ENCODE measurements around the gene KNL1. TPM values are rescaled to one million over a fixed set of nuclear protein-coding genes. Genes with fewer than 3 reads are reported as not detected.
A peak's percentile ranks its signal among the peaks of the same experiment; 100 is the strongest.
"Not testable (repeated sequence)": the region's sequence is repeated elsewhere in the genome, so short reads cannot be mapped to it uniquely, and the experiment has no call there.

Gene KNL1
- total RNA-seq, 1 experiment from 2014 or later = 25.8 TPM

DNA sequence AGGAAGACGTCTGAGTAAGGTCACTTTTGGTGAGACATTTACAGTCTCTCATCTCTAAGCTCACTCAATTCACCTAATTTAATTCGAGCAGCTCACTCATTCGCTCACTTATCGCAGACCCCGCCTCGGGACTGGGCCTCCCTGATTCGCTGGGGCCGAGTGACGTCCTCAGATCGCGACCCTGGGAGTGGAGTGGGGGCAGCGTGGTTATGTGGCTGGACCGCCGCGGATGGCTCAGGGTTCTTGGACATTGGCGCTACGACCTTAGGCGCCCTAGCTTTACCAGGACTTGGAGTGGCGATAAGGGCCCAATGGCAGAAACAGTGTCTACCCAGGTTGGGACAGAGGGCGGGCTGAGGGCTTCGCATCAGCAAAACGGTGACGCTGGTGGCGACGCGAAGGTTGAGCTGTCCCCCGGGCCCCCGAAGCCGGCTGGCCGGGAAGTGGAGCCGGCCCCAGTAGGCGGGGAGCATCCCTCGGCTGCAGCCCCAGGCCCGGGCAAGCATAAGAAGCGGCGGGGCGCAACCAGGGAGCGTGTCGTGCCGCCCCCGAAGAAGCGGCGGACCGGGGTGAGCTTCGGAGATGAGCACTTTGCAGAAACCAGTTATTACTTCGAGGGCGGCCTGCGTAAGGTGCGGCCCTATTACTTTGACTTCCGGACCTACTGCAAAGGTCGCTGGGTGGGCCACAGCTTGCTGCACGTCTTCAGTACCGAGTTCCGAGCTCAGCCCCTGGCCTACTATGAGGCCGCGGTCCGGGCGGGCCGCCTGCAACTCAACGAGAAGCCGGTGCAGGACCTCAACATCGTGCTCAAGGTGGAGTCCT is 24.7 kb upstream of the KNL1 start, which contains the start of gene RPUSD2:
TSS of gene RPUSD2 (plus strand) at position 171 of the 825 bp plus-strand sequence. CDS start at position 210, 39 bp downstream.
- H3K9me2 ChIP-seq (replicated peaks; ENCODE audit: insufficient read depth, low read length) = no peaks in the 10 kb centered on the region
- H3K4me2 ChIP-seq (ENCODE audit: low read depth, low read length, poor library complexity, severe bottlenecking) = peak within 1 kb of the TSS; percentile 73
- H3K79me2 ChIP-seq (ENCODE audit: low read length) = peaks cover 31% of the 10 kb centered on the region
- peaks cover 35% of the 10 kb centered on the region for H3K4me1 ChIP-seq (ENCODE audit: low read length)
- H3K36me3 ChIP-seq (ENCODE audit: insufficient read depth, low read length) = peaks cover 17% of the 10 kb centered on the region
- H2AFZ ChIP-seq (ENCODE audit: low read length) = peak within 1 kb of the TSS; percentile 79
- H3K27me3 ChIP-seq (ENCODE audit: low read length) = no peaks in the 10 kb centered on the region
- DNase-seq = peak; percentile 98
- H4K20me1 ChIP-seq (ENCODE audit: insufficient read depth, low read depth, low read length) = no peaks in the 10 kb centered on the region; the same call in 1 of the 2 replicates
- no peaks in the 10 kb centered on the region for H3K9me3 ChIP-seq (ENCODE audit: low read length)
- H3K4me3 ChIP-seq (ENCODE audit: low read length) = peak within 1 kb of the TSS; percentile 82
- H3K27ac ChIP-seq (ENCODE audit: low read length) = peak within 1 kb of the TSS; percentile 61
- H3K9ac ChIP-seq (ENCODE audit: low read length) = peak within 1 kb of the TSS; percentile 79

DNA sequence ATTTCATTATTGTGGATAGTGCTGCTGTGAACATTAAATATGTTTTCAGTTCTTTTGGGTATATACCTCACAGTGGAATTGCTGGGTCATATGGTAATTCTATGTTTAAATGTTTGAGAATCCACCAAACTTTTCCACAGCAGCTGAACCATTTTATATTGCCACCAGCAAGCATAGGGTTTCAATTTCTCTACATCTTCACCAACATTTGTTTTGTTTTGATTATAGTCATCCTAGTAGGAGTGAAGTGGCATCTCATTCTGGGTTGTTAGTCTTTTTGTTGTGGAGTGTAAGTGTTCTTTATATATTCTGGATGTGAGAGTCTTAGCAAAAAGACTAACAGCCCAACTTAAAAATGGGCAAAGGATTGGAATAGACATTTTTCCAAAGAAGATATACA is 18.9 kb upstream of the KNL1 start:
- Histone ChIP-seq H3K4me3 (ENCODE audit: low read length) (no peak overlapping the region), H3K9me2 (replicated peaks; ENCODE audit: insufficient read depth, low read length) (no peaks in the 10 kb centered on the region), H3K4me2 (ENCODE audit: low read depth, low read length, poor library complexity, severe bottlenecking) (no peak overlapping the region), H3K4me1 (ENCODE audit: low read length) (peaks cover 7% of the 10 kb centered on the region), H3K9me3 (ENCODE audit: low read length) (no peaks in the 10 kb centered on the region), H3K27me3 (ENCODE audit: low read length) (no peaks in the 10 kb centered on the region), H3K79me2 (ENCODE audit: low read length) (peaks cover 17% of the 10 kb centered on the region), H3K36me3 (ENCODE audit: insufficient read depth, low read length) (peaks cover 24% of the 10 kb centered on the region), H3K27ac (ENCODE audit: low read length) (no peak overlapping the region), H3K9ac (ENCODE audit: low read length) (no peak overlapping the region), H4K20me1 (ENCODE audit: insufficient read depth, low read depth, low read length) (no peaks in the 10 kb centered on the region; the same call in 1 of the 2 replicates), H2AFZ (ENCODE audit: low read length) (no peak overlapping the region)
- no peak for DNase-seq

DNA sequence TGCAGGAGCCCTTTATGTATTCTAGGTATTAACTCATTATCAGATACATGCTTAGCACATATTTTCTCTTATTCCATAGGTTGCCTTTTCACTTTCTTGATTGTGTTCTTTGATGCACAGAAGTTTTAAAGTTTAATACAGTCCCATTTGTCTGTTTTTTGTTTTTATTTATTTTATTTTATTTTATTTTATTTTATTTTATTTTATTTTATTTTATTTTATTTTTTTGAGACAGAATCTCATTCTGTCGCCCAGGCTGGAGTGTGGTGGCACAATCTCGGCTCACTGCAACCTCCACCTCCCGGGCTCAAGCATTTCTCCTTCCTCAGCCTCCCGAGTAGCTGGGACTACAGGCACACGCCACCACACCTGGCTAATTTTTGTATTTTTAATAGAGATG is 17.1 kb upstream of the KNL1 start:
- peaks cover 17% of the 10 kb centered on the region for H3K36me3 ChIP-seq (ENCODE audit: insufficient read depth, low read length)
- DNase-seq; H4K20me1 ChIP-seq (ENCODE audit: insufficient read depth, low read depth, low read length); H3K4me3 ChIP-seq (ENCODE audit: low read length); H3K27ac ChIP-seq (ENCODE audit: low read length); H3K79me2 ChIP-seq (ENCODE audit: low read length); H3K9me3 ChIP-seq (ENCODE audit: low read length); H2AFZ ChIP-seq (ENCODE audit: low read length); H3K4me2 ChIP-seq (ENCODE audit: low read depth, low read length, poor library complexity, severe bottlenecking); H3K9me2 ChIP-seq (replicated peaks; ENCODE audit: insufficient read depth, low read length); H3K4me1 ChIP-seq (ENCODE audit: low read length); H3K27me3 ChIP-seq (ENCODE audit: low read length); H3K9ac ChIP-seq (ENCODE audit: low read length): not testable (repeated sequence)

DNA sequence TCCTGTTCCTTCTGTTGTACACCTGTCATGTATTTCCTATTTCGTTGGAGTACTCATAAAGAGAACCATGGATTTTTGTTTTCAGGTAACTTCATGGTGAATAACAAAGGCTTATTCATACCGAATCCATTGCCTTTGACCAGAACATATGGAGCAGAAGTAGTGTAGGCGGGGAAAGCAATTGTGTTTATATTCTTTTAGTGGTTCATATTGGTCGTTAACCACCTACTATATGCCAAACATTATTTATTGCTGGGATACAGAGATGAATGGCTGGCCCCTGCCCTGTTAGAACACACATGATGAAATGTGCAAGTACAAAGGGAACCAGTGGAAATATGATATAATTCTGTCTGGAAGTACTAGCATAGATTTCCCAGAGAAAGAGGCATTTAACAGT is 15.2 kb upstream of the KNL1 start:
- H3K9me3 ChIP-seq (ENCODE audit: low read length) = no peaks in the 10 kb centered on the region
- no peaks in the 10 kb centered on the region for H4K20me1 ChIP-seq (ENCODE audit: insufficient read depth, low read depth, low read length)
- H3K79me2 ChIP-seq (ENCODE audit: low read length) = no peaks in the 10 kb centered on the region
- H2AFZ ChIP-seq (ENCODE audit: low read length) = no peak overlapping the region
- DNase-seq = no peak
- H3K9me2 ChIP-seq (replicated peaks; ENCODE audit: insufficient read depth, low read length) = no peaks in the 10 kb centered on the region
- no peak overlapping the region for H3K4me3 ChIP-seq (ENCODE audit: low read length)
- H3K36me3 ChIP-seq (ENCODE audit: insufficient read depth, low read length) = peaks cover 12% of the 10 kb centered on the region
- H3K27me3 ChIP-seq (ENCODE audit: low read length) = no peaks in the 10 kb centered on the region
- H3K9ac ChIP-seq (ENCODE audit: low read length) = no peak overlapping the region
- H3K27ac ChIP-seq (ENCODE audit: low read length) = no peak overlapping the region
- no peaks in the 10 kb centered on the region for H3K4me1 ChIP-seq (ENCODE audit: low read length)
- no peak overlapping the region for H3K4me2 ChIP-seq (ENCODE audit: low read depth, low read length, poor library complexity, severe bottlenecking)

DNA sequence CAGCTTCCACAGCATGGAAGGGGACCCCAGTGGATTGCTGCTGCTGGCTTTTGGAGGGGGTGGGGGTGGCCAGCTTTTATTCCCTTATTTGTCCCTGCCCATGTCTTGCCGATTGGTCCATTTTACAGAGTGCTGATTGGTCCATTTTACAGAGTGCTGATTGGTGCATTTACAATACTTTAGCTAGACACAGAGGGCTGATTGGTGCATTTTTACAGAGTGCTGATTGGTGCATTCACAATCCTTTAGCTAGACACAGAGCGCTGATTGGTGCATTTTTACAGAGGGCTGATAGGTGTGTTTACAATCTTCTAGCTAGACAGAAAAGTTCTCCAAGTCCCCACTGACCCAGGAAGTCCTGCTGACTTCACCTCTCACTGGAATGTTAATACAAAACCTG is 12.3 kb upstream of the KNL1 start:
- not testable (repeated sequence) for H4K20me1 ChIP-seq (ENCODE audit: insufficient read depth, low read depth, low read length); H2AFZ ChIP-seq (ENCODE audit: low read length); H3K27me3 ChIP-seq (ENCODE audit: low read length); H3K79me2 ChIP-seq (ENCODE audit: low read length); H3K9ac ChIP-seq (ENCODE audit: low read length); H3K9me2 ChIP-seq (replicated peaks; ENCODE audit: insufficient read depth, low read length); DNase-seq; H3K4me1 ChIP-seq (ENCODE audit: low read length); H3K9me3 ChIP-seq (ENCODE audit: low read length); H3K4me2 ChIP-seq (ENCODE audit: low read depth, low read length, poor library complexity, severe bottlenecking); H3K36me3 ChIP-seq (ENCODE audit: insufficient read depth, low read length); H3K4me3 ChIP-seq (ENCODE audit: low read length); H3K27ac ChIP-seq (ENCODE audit: low read length)

DNA sequence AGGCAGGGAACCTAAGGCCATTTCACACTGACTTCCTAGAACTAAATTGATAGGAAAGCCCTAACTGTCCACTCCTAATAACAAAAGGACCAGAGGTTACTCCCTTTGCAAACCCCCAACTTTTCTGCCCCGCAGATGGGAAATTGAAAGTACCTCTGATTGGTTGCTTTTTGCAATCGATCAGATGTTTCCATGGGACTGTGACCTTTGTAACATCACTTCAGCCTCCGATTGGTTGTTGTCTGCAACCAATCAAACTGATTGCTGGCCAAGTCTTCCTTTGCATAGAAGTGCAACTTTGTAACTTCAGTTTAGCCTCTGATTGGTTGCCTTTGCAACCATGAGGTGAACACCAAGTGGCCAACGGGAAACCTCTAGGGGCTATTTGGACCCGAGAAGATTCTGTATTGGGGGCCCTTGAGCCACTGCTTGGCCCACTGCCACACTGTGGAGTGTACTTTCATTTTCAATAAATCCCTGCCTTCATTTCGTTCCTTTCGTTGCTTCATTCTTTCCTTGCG is 11.3 kb upstream of the KNL1 start:
- Histone ChIP-seq H3K27ac (ENCODE audit: low read length) (no peak overlapping the region), H3K36me3 (ENCODE audit: insufficient read depth, low read length) (no peaks in the 10 kb centered on the region), H3K9me2 (replicated peaks; ENCODE audit: insufficient read depth, low read length) (no peaks in the 10 kb centered on the region), H3K9ac (ENCODE audit: low read length) (no peak overlapping the region), H3K79me2 (ENCODE audit: low read length) (no peaks in the 10 kb centered on the region), H3K4me1 (ENCODE audit: low read length) (no peaks in the 10 kb centered on the region), H4K20me1 (ENCODE audit: insufficient read depth, low read depth, low read length) (no peaks in the 10 kb centered on the region), H2AFZ (ENCODE audit: low read length) (no peak overlapping the region), H3K27me3 (ENCODE audit: low read length) (no peaks in the 10 kb centered on the region), H3K4me3 (ENCODE audit: low read length) (no peak overlapping the region), H3K4me2 (ENCODE audit: low read depth, low read length, poor library complexity, severe bottlenecking) (no peak overlapping the region), H3K9me3 (ENCODE audit: low read length) (no peaks in the 10 kb centered on the region)
- no peak for DNase-seq

DNA sequence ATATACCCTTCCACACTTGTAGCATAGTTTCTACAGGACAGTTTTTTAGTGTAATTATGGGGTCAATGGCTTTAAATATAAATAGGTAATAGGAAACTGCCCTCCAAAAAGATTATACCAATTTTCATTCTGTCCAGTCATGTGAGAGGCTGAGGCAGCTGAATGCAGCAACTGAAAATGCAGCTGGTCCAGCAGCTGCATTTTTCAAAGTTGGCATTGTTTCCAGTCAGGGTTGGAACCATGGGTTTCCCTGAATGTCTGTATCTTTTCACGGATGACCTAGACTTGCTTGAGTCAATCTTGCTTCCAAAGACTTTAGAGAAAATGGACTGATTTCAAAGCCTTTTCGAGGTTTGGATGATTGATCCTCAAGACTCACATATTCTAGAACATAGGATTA is 9.9 kb upstream of the KNL1 start:
- Histone ChIP-seq H3K27ac (ENCODE audit: low read length) (no peak overlapping the region), H3K36me3 (ENCODE audit: insufficient read depth, low read length) (no peaks in the 10 kb centered on the region), H3K4me3 (ENCODE audit: low read length) (no peak overlapping the region), H3K9ac (ENCODE audit: low read length) (no peak overlapping the region), H3K4me2 (ENCODE audit: low read depth, low read length, poor library complexity, severe bottlenecking) (no peak overlapping the region), H3K79me2 (ENCODE audit: low read length) (no peaks in the 10 kb centered on the region), H3K27me3 (ENCODE audit: low read length) (no peaks in the 10 kb centered on the region), H3K9me2 (replicated peaks; ENCODE audit: insufficient read depth, low read length) (no peaks in the 10 kb centered on the region), H3K4me1 (ENCODE audit: low read length) (peaks cover 4% of the 10 kb centered on the region), H3K9me3 (ENCODE audit: low read length) (no peaks in the 10 kb centered on the region), H2AFZ (ENCODE audit: low read length) (no peak overlapping the region), H4K20me1 (ENCODE audit: insufficient read depth, low read depth, low read length) (no peaks in the 10 kb centered on the region)
- DNase-seq = no peak

DNA sequence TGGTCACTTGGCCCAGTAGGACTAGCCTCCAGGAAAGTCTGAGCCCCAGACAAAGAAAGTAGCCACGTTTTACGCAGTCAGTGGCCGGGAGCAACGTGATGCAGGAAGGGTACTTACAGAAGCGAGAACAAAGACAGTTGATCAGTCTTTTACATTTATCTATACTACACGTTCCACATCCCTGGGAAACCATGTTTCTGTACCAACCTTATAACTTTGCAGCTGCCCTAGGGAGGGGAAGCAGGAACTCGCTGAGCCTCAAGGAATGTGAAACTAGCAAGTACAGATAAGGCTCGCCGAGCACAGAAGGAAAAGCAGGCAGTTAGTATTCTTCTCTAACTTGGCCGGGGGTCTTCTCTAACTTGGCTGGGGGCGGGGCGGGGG is 3.4 kb upstream of the KNL1 start:
- no peaks in the 10 kb centered on the region for H3K9me2 ChIP-seq (replicated peaks; ENCODE audit: insufficient read depth, low read length)
- no peaks in the 10 kb centered on the region for H3K36me3 ChIP-seq (ENCODE audit: insufficient read depth, low read length)
- no peak for DNase-seq
- no peaks in the 10 kb centered on the region for H3K27me3 ChIP-seq (ENCODE audit: low read length)
- H3K27ac ChIP-seq (ENCODE audit: low read length) = no peak overlapping the region
- H4K20me1 ChIP-seq (ENCODE audit: insufficient read depth, low read depth, low read length) = no peaks in the 10 kb centered on the region
- H3K4me3 ChIP-seq (ENCODE audit: low read length) = no peak overlapping the region
- no peak overlapping the region for H3K9ac ChIP-seq (ENCODE audit: low read length)
- no peaks in the 10 kb centered on the region for H3K9me3 ChIP-seq (ENCODE audit: low read length)
- H2AFZ ChIP-seq (ENCODE audit: low read length) = no peak overlapping the region
- peaks cover 14% of the 10 kb centered on the region for H3K79me2 ChIP-seq (ENCODE audit: low read length)
- H3K4me1 ChIP-seq (ENCODE audit: low read length) = peaks cover 33% of the 10 kb centered on the region
- peak overlapping the region; percentile 60 for H3K4me2 ChIP-seq (ENCODE audit: low read depth, low read length, poor library complexity, severe bottlenecking)

Measured in Karpas-422 (cell line).